BE2C (cell line): ENCODE measurements around the gene FBRSL1.
"Not testable (repeated sequence)": the region's sequence is repeated elsewhere in the genome, so short reads cannot be mapped to it uniquely, and the experiment has no call there.

Experiments
- DNase-seq: peaks from one replicate; pipeline ENCODE4 v3.0.0-alpha.2; 2020
- H3K27me3 ChIP-seq: fragments of 250-450 bp; sonication (Bioruptor Pico); 2 replicates; pipeline ENCODE4 v1.5.1; 2020; ENCODE audit warnings: mild to moderate bottlenecking
- H3K36me3 ChIP-seq: fragments of 250-450 bp; sonication (Bioruptor Pico); 2 replicates; pipeline ENCODE4 v1.5.1; 2020; ENCODE audit warnings: mild to moderate bottlenecking
- H3K4me1 ChIP-seq: fragments of 250-450 bp; sonication (Bioruptor Pico); 2 replicates; pipeline ENCODE4 v1.5.1; 2020
- H3K4me3 ChIP-seq: 2 replicates; pipeline ENCODE4 v1.5.1; 2011; ENCODE audit warnings: low read depth, low read length
- H3K9me3 ChIP-seq: fragments of 250-450 bp; sonication (Bioruptor Pico); 2 replicates; pipeline ENCODE4 v1.5.1; 2020
- CTCF ChIP-seq: IDR thresholded peaks from 2 replicates; pipeline ENCODE4 v1.5.1; 2012; ENCODE audit warnings: mild to moderate bottlenecking, low read depth, low read length

Gene FBRSL1

GRCh38 chr12:132530851-132531250 is 40.9 kb downstream of the FBRSL1 start:
- DNase-seq, result no peak
- no peaks in the 10 kb centered on the region for H3K36me3 ChIP-seq
- no peak for TF ChIP-seq CTCF
- H3K27me3 ChIP-seq, result no peaks in the 10 kb centered on the region
- H3K4me1 ChIP-seq, result no peaks in the 10 kb centered on the region
- no peak overlapping the region for H3K4me3 ChIP-seq
- peaks cover 11% of the 10 kb centered on the region for H3K9me3 ChIP-seq

DNA sequence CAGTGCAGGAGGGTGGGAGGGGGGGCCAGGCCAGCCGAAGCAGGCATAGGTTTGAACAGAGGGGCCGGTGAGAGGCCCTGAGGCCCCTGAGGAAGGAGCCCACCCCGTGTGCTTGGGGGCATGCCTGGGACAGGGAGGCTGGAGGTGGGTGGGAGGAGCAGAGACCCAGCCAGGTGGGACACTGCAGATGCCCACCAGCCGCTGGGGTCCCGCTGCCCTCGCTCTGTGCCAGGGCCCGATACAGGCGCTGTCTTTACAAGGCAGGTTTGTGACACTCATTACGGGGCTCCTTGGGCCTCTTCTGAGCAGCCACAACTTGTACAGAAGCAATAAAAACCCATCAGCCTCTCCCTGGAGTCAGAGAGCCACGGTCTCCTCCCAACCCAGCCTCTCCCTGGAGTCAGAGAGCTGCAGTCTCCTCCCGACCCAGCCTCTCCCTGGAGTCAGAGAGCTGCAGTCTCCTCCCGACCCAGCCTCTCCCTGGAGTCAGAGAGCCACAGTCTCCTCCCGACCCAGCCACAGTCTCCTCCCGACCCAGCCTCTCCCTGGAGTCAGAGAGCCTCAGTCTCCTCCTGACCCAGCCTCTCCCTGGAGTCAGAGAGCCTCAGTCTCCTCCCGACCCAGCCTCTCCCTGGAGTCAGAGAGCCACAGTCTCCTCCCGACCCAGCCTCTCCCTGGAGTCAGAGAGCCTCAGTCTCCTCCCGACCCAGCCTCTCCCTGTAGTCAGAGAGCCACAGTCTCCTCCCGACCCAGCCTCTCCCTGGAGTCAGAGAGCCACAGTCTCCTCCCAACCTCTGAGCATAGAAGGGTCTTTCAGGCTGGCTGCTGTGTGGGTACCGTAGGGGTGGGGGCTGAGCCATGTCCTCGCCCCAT is 43.0 kb downstream of the FBRSL1 start:
- DNase-seq, H3K27me3 ChIP-seq, H3K4me3 ChIP-seq, H3K4me1 ChIP-seq, H3K36me3 ChIP-seq: not testable (repeated sequence)
- H3K9me3 ChIP-seq, result peaks cover 11% of the 10 kb centered on the region

DNA sequence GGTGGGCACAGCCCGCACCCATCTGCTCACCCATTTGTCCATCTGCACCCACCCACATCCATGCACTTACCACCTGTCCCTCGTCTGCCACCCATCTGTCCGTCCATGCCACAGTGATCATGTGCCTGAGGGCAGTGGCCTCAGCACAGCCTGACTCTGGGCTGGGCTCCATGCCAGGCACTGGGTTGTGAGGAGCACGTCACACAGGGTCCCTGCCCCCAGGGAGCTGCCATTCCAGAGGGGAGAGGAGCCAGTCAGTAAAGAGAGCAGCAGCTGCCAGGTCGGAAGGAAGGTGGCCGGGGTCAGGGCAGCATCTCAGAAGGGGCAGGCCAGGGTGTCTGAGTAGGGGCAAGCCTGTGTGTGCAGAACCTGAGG is 43.6 kb downstream of the FBRSL1 start:
- H3K4me3 ChIP-seq, result no peak overlapping the region

DNA sequence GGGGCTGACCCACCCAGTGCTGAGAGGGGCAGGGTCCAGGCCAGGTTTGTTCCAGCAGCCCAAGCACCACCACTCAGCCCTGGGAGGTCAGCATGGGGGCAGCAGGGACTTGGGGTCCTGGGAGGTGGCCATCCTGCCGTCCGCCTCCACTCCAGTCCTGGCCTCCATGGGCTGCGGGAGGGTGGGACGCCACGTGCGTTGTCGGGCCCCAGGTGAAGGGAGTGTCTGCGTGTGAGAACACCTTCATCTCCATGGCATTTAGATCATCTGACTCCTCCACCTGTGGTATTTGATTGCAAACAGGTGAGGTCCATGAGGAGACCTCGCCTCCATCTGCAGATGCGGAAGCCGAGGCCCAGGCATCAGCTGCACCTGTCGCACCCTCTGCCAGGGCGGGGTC is 44.1 kb downstream of the FBRSL1 start:
- Histone ChIP-seq H3K4me1 (no peaks in the 10 kb centered on the region), H3K4me3 (no peak overlapping the region), H3K9me3 (peaks cover 11% of the 10 kb centered on the region), H3K36me3 (no peaks in the 10 kb centered on the region), H3K27me3 (no peaks in the 10 kb centered on the region)
- DNase-seq, result no peak
- TF ChIP-seq CTCF, result no peak

More for the DNA sequence above, 43.6 kb downstream of the FBRSL1 start:
- no peak for TF ChIP-seq CTCF
- H3K4me1 ChIP-seq, result no peaks in the 10 kb centered on the region
- no peaks in the 10 kb centered on the region for H3K27me3 ChIP-seq
- H3K9me3 ChIP-seq, result peaks cover 11% of the 10 kb centered on the region
- H3K36me3 ChIP-seq, result no peaks in the 10 kb centered on the region
- no peak for DNase-seq

- no peak for DNase-seq
- Histone ChIP-seq H3K9me3 (peaks cover 11% of the 10 kb centered on the region), H3K4me1 (no peaks in the 10 kb centered on the region), H3K36me3 (no peaks in the 10 kb centered on the region), H3K27me3 (no peaks in the 10 kb centered on the region), H3K4me3 (no peak overlapping the region)
- TF ChIP-seq CTCF, result no peak
Observed at GRCh38 chr12:132535019-132535418, 45.1 kb downstream of the FBRSL1 start.

DNA sequence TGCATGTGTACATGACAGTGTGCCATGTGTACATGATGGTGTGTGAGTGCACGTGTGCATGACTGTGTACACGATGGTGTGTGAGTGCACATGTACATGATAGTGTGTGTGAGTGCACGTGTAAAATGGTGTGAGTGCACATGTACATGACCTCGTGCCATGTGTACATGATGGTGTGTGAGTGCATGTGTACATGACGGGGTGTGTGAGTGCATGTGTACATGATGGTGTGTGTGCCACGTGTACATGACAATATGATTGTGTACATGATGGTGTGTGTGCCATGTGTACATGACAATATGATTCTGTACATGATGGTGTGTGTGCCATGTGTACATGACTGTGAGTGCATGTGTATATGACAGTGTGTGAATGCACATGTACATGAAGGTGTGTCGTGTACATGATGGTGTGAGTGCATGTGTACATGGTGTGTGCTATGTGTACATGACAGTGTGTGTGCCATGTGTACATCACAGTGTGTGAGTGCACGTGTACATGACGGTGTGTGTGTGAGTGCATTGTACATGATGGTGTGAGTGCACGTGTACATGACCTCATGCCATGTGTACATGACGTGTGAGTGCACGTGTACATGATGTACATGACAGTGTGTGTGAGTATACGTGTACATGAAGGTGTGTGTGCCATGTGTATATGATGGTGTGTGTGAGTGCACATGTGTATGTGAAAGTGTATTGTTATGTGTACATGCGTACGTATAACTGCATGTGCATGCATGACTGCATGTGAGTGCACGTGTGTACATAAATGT is 46.3 kb downstream of the FBRSL1 start:
- TF ChIP-seq CTCF, result no peak
- Histone ChIP-seq H3K4me3 (no peak overlapping the region), H3K9me3 (peaks cover 11% of the 10 kb centered on the region), H3K27me3 (no peaks in the 10 kb centered on the region), H3K4me1 (no peaks in the 10 kb centered on the region), H3K36me3 (no peaks in the 10 kb centered on the region)
- DNase-seq, result no peak
